Measurements from ENCODE around the gene JAG2.

The JAG2 gene

DNA sequence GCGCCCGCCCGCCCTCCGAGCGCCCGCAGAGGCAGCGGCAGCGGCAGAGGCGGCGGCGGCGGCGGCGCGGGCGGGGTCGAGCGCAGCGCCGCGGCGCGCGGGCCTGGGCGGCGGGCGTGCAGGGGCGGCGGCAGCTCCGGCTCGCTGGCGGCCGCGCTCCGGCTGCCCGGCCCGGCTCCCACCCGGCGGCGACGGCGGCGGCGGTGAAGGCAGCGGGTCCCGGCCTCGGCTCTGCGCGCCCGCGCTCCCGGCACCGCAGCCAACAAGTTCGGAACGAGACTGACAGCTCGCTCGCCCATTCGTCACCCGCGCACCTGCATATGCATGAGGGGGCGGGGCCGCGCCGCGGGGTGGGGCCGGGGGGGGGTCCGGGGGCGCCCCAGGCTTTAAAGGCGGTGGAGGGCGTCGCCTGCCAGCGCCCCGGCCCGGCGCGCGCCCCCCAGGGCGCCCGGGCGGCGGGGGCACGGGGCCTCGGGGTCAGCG is at the start of gene JAG2:
TSS of gene JAG2 (minus strand) at position 281 of the 483 bp plus-strand sequence. CDS start 356 bp downstream, outside the sequence.
- DNase-seq = peak; percentile 45 to 55

- DNase-seq = no peak
These were observed 49.2 kb upstream of the JAG2 start for GRCh38 chr14:105217774-105218173.

- no peak for DNase-seq
These were observed 48.1 kb upstream of the JAG2 start for GRCh38 chr14:105216490-105217247.

DNA sequence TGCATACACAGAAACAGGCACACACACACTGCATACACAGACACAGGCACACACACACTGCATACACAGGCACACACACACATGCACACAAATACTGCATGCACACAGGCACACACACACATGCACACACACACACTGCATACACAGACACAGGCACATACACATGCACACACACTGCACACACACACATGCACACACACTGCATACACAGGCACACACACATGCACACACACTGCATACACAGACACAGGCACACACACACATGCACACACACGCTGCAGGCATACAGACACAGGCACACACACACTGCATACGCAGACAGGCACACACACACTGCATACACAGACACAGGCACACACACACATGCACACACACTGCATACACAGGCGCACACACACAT is 47.0 kb upstream of the JAG2 start:
- no peak for DNase-seq

DNA sequence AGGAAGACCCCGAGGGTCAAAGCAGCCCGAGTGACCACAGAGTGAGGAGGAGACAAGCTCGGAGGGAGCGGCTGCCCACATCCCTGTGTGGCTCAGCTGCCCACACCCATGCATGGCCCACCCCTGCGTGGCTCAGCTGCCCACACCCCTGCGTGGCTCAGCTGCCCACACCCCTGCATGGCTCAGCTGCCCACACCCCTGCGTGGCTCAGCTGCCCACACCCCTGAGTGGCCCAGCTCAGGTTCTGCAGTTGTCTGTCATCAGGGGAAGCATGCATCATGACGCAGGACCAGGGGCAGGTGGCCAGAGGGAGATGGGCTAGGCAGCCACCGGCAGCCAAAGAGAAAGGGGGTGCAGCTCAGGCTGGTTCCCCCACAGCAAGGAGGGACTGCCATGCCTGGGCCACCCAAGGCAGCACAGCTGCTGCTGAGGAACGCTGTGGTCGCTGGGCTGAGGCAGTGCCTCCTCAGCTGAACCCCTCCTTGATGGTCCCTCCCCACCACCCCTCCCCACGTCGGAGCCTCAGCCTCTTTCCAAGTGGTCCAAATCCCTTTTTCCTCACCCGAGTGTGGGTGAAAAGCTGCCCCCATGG is 45.8 kb upstream of the JAG2 start:
- DNase-seq = no peak

DNA sequence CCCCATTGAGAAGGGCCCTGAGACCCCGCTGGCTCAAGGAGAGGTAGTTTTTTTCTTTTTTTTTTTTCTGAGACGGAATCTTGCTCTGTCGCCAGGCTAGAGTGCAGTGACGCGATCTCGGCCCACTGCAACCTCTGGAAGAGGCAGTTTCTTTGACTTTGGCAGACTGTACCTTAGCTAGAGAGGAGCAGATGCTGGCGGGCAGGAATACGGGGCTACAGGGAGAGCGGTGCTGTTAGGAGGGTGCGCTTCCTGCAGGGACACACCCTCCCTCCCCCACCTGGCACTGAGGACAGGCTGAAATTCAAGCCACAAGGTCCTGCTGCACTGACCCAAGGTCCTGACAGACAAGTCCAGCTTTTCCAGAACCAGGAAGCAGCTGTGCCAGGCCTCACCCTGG is 44.8 kb upstream of the JAG2 start:
- DNase-seq = no peak

- DNase-seq = no peak
These were observed 44.1 kb upstream of the JAG2 start for GRCh38 chr14:105212541-105213300.

DNA sequence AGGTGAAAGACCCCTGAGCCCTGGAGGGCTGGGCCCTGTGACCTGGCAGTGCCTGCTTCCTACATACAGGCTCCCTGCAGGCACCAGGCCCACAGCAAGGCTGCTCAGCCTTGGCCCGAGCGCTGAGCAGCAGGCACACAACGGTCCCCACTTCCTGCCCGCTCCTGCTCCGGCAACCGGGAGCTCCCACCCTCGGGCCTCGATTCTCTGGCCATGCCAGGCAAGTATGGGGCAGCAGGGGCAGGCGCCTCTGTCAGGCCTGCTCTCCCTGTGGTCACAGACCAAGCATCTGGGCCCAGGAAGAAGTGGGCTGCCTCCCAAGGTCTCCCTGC is 43.1 kb upstream of the JAG2 start:
- DNase-seq = no peak

GRCh38 chr14:105211086-105211757 is 42.6 kb upstream of the JAG2 start:
- no peak for DNase-seq

DNA sequence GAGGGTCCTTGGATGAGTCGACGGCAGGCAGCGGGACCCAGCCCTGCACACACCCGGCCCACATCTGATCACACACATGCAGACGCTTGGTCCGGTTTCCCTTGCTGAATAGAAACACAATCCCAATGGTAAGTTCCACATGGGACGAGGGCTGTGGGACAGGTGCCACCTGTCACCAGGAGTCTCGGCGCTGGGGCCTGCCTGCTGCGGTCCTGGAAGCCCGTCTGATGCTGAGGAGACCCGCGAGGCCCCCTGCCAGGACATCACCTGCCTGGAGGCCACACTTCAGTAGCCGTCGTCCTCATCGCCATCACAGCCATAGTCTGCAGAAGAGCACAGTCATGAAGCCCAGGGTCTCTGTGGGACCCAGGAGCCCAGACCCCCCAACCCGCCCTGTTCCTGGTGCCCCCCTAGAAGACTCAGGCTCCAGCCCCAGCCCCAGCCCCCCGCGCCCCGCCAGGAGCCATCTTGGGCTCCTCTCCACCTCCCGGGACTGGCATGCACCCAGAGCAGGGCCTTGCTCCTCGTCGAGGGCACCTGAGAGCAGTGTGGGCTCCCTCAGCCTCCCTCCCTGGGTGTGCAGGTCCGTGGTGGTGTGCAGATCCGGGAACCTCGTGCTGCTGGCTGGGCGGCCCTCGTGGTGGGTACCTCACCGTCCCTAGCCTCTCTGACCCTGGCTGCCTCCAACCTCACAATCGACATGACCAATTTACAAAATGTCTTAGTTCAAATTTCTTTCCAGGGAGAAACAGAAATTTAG is 41.9 kb upstream of the JAG2 start:
- no peak for DNase-seq

DNA sequence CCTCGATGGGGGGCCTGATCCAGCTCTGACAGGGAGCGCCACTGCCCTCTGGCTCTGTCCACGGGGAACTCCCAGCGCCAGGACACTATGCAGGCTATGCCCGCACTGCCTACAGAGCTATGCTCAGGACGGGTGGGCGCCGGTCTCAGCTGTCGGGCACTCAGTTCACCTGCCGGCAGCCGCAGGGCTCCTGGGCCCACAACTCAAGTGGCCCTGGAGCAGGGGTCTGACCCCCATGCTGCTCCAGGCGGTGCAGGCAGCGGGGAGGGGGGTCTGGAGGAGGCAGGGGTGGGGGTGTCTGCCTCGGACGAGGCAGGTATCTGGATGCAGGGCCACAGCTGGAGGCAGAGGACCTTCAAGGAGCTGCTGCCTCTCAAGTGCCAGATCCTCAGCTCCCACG is 41.1 kb upstream of the JAG2 start:
- no peak for DNase-seq

DNA sequence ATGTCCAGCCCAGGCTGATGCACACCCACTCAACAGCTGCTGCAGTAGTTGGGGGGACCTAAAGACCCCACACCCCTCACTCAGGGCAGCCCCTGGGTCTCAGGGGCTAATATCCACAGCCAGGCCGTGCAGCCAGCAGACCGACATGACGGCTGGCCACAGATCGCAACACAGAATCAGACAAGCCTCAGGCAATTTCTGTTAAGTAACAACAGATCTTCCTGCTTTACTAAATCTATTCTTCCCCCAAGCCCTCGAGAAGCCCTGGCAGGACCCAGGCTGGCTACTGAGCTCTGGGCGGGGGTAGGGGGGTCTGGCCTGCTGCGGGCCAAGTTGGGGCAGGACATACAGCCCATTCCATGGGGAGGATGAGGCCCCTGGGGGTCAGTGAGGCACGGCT is 40.5 kb upstream of the JAG2 start:
- DNase-seq = no peak

- no peak for DNase-seq
These were observed 40.1 kb upstream of the JAG2 start for GRCh38 chr14:105208738-105209075.

GRCh38 chr14:105207996-105208737 is 39.6 kb upstream of the JAG2 start:
- no peak for DNase-seq

DNA sequence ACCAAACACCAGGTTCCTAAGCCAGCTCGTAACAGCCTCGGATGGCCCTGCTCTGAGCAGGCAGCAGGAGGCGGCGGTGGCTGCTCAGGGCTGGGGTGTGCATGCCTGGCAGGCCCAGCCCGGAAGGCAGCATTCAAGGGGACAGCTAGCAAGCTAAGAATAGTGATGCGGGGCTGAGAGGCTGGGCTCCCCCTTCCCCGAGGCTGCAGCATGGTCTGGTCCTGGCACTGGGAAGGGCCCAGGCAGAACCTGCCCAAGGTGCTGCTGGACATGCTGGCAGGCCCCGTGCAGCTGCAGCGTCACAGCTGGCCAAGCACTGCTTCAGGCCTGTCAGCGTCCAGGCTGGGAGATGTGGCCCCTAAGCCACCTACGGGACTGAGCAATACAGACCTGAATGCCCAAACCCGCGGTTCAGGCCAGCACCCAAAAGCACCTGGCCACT is 38.9 kb upstream of the JAG2 start:
- DNase-seq = no peak

GRCh38 chr14:105206873-105207272 is 38.3 kb upstream of the JAG2 start:
- DNase-seq = no peak

DNA sequence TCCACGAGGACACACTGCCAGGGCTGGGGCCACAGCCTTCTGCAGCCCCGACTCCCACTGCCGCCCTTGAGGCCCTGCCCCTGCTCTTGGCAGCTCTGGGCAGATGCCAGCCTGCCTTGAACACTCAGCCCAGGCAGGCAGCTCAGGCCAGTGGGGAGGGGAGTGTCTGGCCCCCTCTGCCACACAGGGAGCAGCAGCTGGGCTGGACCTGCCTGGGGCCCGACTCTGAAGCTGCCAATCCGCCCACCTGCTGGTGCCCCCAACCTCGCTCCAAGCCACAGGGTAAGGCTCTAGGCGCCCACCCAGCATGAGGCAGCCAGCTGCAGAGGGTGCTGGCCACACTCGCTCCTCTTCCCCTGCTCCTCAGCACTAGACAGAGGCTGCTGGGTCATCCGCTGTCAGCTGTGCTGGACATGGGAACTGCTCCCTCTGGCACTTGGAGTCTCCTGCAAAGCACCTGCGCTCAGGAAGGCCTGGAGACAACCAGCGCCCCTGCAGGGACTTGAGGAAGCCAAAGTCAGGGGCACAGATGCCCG is 37.2 kb upstream of the JAG2 start:
- no peak for DNase-seq

GRCh38 chr14:105204931-105205672 is 36.5 kb upstream of the JAG2 start:
- DNase-seq = no peak

GRCh38 chr14:105204206-105204930 is 35.8 kb upstream of the JAG2 start:
- no peak for DNase-seq

DNA sequence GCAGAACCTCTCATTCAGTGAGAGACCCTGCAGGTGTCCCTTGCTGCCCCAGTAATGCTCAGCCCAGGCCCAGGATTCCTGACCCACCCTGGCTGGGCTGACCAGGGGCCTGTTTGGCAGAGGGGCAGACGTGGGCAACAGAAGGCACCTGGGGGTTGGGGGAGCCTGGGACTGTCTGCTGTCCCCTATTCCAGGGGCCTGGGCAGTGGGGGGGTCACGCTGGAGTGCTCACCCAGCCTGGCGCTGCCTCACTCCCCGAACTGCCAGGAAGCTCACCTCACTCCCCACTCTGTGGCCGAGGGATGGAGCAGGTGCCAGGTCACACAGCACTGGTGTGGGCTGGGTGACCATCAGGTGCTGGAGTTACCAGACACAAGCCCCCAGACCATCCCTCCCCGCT is 35.1 kb upstream of the JAG2 start:
- no peak for DNase-seq

Data from CD4-positive, alpha-beta T cell treated with Interleukin-1 beta for 1 hour (primary cell).